Suprapubic skin (tissue), 3 donors: ENCODE measurements around the gene SPATA33.

Source experiments
- POLR2AphosphoS5 ChIP-seq, 3 donors: sonication (generic); formaldehyde crosslinking; IDR thresholded peaks; one replicate each; pipeline ENCODE4 v1.6.1; 2017; ENCODE audit warnings: antibody characterized with exemption in 3 of 3
- TF ChIP-seq, protein P1 (sequence below), 2 donors: fragments of 200-600 bp in 1 of 2; fragments of 450-650 bp in 1 of 2; sonication (generic) in 1 of 2; IDR thresholded peaks; one replicate each; pipeline ENCODE4 v1.5.1; 2016 to 2019; ENCODE audit warnings: antibody characterized with exemption in 2 of 2, mild to moderate bottlenecking in 1 of 2, moderate library complexity in 1 of 2

DNA sequence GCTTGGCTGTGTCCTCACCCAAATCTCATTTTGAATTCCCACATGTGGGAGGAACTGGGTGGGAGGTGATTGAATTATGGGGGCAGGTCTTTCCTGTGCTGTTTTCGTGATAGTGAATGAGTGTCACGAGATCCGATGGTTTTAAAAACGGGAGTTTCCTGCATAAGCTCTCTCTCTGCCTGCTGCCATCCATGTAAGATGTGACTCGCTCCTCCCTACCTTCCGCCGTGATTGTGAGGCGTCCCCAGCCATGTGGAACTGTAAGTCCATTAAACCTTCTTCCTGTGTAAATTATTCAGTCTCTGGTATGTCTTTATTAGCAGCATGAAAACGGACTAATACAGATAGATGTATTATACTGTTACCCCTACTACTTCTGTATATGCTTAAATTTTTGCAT, 3.6 kb downstream of the SPATA33 start:
- TF ChIP-seq, protein P1, sequence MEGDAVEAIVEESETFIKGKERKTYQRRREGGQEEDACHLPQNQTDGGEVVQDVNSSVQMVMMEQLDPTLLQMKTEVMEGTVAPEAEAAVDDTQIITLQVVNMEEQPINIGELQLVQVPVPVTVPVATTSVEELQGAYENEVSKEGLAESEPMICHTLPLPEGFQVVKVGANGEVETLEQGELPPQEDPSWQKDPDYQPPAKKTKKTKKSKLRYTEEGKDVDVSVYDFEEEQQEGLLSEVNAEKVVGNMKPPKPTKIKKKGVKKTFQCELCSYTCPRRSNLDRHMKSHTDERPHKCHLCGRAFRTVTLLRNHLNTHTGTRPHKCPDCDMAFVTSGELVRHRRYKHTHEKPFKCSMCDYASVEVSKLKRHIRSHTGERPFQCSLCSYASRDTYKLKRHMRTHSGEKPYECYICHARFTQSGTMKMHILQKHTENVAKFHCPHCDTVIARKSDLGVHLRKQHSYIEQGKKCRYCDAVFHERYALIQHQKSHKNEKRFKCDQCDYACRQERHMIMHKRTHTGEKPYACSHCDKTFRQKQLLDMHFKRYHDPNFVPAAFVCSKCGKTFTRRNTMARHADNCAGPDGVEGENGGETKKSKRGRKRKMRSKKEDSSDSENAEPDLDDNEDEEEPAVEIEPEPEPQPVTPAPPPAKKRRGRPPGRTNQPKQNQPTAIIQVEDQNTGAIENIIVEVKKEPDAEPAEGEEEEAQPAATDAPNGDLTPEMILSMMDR (IDR thresholded peaks at IDR 0.05), result no peak
- no peak for TF ChIP-seq POLR2AphosphoS5 (IDR thresholded peaks at IDR 0.05)
